Stimulated activated CD4-positive, alpha-beta T cell treated with anti-CD3 and anti-CD28 coated beads, Interleukin-4, amount 100 ng/mL, for 48 hours (primary cell): ENCODE data around the gene CLEC18B.
"Not testable (repeated sequence)": the region's sequence is repeated elsewhere in the genome, so short reads cannot be mapped to it uniquely, and the experiment has no call there.

Source experiments
- DNase-seq, 2 donors: peaks; one replicate each; pipeline ENCODE4 v3.0.0-alpha.2; 2020; ENCODE audit warnings: low read depth in 2 of 2

CLEC18B gene

DNA sequence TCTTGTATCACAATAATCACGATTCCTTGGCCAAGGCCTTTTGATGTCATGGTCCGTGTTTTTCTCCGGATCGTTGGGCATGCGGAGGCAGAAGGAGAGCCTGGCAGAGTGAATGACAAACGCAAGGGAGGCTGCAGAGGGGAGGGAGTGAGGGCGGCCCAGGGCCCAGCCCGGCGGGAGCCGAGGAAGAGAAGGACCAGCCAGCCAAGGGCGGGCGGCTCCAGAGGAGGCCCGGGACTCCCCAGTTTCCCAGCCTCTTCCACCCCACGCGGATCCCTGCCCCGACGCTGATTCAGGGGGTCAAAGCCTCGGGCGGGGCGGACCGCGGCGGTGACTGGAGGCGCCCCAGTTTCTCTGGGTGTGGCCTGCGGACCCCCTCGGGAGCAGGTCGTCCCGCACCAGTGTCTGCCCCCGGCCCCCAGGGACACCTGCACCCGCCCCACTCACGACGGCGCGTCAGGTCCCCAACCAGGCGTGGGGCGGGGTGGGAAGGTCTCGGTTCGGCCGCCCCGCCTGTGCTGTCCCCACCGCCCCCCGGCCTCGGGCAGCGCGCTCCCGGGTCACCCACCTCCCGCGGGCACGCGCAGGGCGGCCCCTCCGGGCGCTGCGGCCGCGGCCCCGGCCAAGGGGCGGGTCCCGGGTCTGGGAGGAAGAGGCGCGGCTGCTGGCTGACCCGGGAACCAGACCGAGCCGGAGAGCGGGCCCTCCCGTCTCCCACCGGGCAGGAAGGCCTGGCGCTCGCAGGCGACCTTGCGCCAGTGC lies 14.5 kb downstream of the CLEC18B start:
- DNase-seq, result not testable (repeated sequence)

DNA sequence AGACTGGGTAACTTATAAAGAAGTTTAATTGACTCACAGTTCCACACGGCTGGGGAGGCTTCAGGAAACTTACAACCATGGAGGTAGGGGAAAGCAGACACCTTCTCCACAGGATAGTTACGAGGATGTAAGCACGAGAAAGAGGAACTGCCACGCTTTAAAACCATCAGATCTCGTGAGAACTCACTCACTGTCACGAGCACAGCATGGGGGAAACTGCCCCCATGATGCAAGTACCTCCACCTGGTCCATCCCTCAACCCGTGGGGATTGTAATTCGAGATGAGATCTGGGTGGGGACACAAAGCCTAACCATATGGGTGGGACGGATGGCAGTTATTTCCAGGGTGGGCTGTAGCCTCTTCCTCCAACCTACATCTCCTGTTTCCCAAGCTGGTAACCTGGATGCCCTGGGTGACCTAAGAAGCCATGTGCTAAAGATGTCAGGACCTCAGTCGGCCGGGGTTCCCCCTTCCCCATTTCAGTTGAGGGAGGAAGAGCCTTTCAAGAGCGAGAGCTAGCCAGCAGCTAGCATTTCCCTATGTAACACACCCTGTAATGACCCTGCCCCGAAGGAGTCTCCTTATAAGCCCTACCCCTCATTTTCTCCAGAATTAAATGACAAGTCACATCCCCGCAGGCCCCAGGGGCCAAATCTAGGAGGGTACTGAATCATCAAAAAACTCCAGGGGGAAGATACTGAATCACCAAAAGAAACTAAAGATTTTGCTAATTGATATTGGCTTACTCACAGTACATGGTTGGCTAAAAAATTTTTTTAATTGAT lies 16.9 kb downstream of the CLEC18B start:
- not testable (repeated sequence) for DNase-seq

DNA sequence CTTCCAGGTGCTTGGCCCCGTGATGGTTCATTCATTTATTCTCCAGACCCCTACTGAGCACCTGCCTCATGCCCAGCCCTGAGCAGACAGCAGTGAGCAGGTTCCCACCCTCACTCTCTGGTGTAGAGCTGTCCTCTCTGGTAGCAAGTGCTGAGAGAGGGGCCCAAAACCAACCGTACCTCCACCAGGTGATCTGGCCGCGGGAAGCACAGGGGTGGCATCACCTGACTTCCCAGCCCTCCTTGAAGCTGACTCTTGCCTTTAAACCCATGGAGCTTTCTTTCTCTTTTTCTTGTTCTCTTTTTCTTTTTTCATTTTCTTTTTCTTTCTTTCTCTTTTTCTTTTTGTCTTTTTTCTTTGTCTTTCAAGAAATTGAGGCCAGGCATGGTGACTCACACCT lies 21.0 kb downstream of the CLEC18B start:
- DNase-seq, result not testable (repeated sequence)

DNA sequence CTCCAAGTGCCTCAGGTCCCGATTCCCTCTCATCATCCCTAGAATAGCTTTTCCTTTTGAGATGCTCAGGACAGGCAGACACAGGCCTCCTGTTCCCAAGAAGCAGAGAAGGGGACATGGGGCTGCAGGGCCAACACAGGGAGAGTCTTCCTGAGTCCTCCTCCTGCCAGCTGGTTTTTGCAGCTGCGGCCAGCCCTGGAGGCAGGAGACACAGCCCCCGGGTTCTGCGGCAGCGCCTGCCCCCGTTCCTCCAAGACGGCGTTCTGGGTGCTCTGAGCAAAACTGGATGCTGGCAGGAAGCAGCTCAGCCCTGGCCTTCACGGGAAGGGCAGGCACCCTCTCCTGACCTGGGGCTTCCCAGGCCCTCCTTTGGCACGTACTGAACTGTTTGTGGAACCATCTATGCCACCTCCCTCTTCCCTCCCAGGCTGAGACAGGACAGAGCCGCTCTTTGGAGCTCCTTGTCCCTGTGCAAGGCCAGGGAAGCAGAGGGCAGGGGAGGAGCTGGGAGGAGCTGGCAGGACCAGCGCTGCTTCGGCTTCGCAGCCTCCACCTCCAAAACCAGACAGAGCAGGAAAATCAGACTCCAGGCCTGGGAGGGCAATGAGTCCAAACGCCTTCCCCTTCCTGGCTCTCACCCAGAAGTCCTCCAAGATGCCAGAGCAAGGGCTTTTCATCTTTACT lies 22.9 kb downstream of the CLEC18B start:
- not testable (repeated sequence) for DNase-seq

DNA sequence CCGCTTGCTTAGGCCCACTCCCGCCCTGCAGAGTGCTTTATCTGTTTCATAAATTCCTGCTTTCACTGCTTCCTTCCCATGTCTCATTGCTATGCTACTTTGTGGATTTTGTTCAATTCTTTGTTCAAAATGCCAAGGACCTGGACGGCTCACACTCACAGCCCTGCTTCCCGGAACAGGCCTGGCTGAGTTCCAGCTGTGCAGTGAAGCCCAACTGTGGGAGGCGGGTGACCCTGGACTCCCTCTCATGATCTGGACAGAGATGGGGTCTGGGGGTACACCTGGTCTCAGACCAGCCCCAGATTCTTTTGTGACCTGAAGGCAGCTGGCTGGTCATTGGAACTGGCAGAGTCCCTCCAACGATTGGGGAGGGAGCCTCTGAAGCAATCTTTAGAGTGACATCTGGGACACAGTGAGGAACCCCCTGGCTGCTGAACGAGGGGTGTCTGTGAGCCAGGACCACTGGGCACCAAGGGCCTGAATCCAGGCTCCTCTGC lies 24.7 kb downstream of the CLEC18B start:
- DNase-seq, result not testable (repeated sequence)

DNA sequence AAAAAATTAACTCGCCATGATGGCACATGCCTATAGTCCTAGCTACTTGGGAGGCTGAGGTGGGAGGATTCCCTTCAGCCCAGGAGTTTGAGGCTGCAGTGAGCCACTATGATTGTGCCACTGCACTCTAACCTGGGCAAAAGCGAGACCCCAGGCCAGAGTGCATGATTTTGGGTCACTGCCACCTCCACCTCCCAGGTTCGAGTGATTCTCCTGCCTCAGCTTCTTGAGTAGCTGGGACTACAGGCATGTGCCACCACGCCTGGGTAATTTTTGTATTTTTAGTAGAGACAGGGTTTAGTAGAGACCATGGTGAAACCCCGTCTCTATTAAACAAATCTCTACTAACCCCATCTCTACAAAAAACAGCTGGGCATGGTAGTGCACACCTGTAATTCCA lies 26.7 kb downstream of the CLEC18B start:
- DNase-seq, result not testable (repeated sequence)

DNA sequence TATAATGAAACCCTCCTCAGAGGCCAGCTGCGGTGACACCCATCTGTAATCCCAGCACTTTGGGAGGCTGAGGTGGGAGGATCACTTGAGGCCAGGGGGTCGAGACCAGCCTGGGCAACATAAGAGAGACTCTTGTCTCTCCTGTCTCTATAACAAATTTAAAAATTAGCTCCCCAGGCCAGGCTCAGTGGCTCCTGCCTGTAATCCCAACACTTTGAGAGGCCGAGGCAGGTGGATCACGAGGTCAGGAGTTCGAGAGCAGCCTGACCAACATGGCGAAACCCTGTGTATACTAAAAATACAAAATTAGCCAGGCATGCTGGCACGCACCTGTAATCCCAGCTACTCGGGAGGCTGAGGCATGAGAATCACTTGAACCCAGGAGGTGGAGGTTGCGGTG lies 27.1 kb downstream of the CLEC18B start:
- not testable (repeated sequence) for DNase-seq

DNA sequence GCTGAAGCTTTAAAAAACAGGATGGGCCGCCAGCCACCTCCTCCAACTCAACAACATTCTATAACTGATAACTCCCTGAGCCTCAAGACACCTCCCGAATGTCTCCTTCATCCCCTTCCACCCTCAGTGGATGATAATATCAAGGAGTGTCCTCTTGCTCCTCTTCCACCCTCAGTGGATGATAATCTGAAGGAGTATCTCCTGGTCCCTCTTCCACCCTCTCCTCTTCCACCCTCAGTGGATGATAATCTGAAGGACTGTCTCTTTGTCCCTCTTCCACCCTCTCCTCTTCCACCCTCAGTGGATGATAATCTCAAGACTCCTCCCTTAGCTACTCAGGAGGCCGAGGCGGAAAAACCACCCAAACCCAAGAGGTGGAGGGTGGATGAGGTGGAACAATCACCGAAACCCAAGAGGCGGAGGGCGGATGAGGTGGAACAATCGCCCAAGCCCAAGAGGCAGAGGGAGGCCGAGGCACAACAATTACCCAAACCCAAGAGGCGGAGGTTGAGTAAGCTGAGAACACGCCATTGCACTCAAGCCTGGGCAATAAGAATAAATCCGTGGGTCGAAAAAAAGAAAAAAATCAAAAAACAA lies 29.7 kb downstream of the CLEC18B start:
- DNase-seq, result not testable (repeated sequence)

DNA sequence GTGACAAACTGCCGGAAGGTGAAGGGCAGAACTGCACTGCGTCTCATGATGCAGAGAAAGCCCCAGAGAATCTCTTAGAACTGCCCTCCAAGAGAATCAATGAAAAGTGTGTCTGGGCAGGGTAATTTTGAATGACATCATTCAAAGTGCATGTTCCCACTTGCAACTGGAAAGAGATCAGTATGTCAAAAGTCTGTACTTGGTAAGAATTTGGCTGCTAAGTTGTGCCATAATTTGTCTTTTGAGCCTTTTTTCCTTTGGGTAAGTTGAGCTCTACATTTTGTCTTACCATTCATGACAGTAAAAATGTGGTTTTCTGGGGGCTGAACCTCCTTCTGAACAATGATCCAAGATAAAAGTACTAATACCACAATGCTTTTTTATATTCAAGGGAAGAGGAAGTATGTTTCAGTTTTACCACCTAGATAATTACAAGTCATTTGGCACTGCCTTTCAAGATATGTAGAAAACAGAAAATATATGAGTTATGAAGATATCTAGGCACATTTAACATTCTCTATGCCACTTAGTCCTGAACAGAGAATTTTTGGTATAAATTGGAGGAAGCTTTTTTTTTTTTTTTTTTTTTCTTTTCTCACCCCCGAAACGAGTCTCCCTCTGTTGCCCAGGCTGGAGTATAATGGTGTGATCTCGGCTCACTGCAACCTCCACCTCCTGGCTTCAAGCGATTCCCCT lies 38.8 kb downstream of the CLEC18B start:
- not testable (repeated sequence) for DNase-seq

DNA sequence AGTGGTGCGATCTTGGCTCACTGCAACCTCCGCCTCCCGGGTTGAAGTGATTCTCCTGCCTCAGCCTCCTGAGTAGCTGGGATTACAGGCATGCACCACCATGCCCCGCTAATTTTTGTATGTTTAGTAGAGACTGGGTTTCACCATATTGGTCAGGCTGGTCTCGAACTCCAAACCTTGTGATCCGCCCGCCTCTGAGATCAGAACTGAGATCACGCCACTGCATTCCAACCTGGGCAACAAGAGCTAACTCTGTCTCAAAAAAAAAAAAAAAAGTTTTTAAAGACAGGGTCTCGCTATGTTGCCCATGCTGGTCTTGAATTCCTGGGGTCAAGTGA lies 47.5 kb downstream of the CLEC18B start:
- not testable (repeated sequence) for DNase-seq

DNA sequence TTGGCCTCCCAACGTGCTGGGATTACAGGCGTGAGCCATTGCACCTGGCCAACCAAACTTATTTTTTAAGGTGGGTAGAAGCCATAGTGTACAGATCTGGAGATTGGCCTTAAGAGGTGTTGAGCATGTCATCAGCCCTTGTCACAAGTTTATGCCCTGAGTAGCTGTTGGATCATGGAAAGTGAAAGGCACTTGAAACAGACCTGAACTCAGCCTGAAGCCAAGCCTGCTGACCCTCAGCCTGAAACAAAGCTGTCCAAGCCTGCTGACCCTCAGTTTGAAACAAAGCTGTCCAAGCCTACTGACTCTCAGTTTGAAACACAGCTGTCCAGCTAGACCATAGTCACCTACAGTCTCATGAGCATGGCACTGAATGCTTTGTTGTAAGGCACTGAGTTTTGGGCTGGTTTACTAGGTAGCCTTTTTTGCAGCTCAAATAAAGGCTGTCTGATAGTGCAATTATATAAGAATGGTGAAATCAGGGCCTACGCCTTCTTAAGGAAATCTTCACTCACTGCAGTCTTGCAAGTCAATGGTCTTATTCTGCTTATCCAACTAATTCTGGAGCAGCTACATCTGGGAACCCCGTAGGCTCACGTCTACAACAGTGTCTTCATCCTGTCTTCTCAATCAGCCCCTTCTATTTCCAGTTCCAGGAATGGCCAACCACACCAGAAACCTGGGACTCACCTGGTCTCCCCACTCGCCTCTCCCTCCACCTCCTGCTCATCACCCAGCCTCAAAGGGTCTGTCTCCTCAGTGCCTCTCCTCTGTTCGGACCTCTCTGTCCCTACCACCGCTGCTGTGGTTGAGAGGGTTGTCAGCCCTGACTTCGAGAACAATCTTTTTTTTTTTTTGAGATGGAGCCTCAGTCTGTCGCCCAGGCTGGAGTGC lies 48.1 kb downstream of the CLEC18B start:
- DNase-seq, result no peak

DNA sequence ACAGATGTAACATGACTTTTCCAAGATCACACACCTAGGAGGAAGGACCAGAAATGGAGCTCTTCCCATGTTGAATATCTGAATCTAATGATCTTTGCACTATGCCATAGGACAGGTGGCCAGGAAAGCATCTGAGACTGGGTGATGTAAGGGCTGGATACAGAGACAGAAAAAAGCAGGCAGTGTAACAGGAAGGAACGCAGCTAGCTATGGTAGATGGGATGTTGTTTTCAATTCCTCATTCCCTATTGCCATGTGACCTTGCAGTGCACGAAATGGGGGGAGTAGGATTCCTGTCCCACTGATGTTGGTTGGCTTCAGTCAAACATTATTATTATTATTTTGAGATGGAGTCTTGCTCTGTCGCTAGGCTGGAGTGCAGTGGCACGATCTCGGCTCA lies 48.9 kb downstream of the CLEC18B start:
- DNase-seq, result no peak

DNA sequence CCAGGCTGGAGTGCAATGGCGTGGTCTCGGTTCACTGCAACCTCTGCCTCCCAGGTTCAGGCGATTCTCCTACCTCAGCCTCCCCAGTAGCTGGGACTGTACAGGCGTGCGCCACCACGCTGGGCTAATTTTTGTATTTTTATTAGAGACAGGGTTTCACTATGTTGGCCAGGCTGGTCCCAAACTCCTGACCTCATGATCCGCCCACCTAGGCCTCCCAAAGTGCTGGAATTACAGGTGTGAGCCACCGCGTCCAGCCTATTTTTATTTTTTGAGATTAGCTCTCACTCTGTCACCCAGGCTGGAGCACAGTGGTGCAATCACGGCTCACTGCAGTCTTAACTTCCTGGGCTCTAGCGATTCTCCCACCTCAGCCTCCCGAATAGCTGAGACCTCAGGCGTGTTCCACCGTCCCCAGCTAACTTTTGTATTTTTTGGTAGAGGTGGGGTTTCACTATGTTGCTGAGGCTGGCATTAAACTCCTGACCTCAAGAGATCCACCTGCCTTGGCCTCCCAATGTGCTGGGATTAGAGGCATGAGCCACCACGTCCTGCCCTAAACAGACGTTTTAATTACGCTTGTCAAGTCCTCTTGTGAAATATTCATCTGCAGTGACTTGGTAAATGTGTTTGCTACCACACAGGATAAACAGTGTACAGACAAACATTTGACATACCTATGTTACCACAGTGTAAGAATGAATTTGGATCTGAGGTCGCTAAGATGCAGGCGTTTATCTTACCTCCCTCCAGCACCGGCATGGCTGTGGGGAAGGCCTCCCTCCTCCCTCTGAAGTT lies 50.7 kb downstream of the CLEC18B start:
- not testable (repeated sequence) for DNase-seq

DNA sequence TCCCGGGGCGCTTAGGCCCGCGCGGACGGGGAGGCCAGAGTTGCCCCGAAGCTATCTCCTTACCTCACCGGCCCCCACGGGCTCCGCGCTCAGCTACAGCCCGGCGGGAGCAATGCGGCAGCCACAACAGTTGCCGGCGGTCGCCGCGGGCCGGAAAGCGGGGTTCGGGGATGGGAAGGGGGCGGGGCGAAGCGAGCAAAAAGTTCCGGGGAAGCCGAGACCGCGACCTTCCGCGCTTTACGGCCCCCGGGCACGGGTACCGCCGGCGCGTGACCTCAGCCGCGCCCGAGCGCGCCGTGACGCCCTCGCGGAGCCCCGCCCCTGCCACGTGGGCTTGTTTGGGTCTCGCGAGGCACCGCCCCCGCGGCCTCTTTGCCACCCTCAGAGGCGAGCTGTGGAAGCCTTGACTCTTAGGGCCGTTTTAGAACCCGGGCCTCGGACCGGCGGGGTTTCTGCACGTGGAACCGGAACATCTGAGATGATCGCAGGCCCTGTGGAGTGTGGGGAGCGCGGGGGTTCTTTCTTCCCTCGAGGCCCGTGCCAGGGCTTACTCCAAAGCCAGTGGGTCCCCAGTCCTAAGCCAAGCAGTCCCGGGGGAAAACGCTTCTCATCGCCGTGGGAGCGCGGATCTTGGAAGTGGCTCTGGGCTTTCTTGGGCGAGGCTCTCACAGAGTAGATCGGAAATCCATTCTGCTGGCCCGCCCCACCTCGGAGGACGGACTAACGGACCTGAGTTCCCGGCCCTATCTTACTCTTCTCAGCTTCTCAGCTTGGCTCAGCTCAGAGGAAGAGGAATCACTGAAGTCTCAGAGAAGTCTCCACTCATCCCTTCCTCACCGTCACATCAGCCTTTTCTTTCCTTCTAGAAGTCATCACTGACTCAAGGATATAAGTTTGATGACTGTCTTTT lies 53.0 kb downstream of the CLEC18B start:
- peak; percentile 95 to 96 for DNase-seq

DNA sequence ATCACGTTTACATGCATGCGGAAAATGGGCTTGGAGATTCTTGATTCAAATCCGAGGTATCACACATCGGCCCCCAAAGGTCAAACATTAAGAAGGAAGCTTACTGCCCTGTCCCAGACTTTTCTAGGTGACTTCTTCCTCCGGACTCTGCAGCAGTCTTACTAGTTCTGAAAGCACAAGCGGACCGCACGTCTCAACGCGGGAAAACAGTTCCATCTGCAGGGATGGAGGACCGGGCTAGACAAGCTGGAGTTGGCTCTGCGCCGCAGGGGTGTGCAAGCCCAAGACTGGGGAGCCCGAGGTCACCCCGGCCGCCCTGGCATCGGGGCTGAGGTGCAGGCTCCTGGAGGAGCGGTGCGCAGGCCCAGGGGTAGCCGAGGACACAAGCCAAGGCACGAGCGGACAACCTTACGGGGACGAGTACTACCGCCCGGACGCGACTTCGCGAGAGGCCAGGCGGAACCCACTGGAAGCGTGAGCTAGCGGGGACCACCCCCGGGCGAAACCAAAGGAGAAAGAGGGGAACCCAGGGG lies 53.7 kb downstream of the CLEC18B start:
- peak in 1 of 2 donors; percentile 9 for DNase-seq

DNA sequence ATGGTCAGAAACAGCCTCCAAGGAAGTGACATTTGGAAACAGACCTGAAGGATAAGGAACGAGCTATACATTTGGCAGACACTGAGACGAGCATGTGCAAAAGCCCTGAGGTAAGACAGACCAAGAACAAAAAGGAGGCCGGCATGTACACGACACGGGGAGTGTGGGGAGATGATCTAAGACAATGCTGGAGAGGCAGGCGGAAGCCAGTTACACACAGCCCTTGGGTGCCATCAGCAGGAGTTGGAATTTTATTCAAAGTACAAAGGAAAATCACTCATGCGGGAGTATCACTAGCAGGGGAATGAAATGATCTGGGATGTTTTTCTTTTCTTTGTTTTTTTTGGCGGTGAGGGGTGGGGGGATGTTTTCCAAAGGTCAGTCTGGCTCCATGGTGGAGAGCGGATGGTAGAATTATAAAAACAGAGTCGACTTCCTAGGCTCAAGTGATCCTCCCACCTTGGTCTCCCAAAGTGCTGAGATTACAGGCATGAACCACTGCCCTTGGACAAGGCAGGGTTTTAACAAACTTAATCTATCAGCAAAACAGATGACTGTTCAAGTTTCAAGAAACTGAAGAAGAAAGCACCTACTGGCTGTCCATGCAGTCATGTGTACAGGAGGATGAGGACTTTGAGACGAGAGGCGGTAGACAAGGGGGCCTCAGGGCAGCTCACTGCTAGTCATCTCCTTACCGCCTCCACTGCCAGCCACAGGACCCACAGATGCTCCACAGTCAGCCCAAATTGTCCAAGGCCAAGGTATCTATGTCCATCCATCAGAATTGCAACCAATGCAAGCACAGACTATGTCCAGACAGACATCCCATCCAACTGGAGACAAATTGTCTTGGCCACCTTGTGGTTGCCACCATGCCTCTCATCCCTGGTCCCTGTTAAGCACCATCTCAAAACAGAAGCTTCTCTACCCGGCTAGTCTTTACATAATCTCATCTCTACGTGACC lies 59.4 kb downstream of the CLEC18B start:
- DNase-seq, result not testable (repeated sequence)
